Frontal cortex (tissue), 4 donors: ENCODE measurements around the gene SLC25A12. TPM values are rescaled to one million over a fixed set of nuclear protein-coding genes. Genes with fewer than 3 reads are reported as not detected.

ENCODE experiments used
- DNase-seq, 2 donors: peaks; one replicate each; pipeline ENCODE4 v3.0.0; 2012; ENCODE audit warnings: low spot score in 2 of 2
- FAIRE-seq: peaks from 2 replicates; lab custom pipeline; 2012; peaks lifted over from hg19 to GRCh38; lab: Jason Lieb, UNC
- small RNA-seq: library from RNA; depleted of rRNA; stranded (forward); fragments of <200 nt; gene quantifications from one replicate; pipeline ENCODE3, GENCODE V24; 2014
- total RNA-seq: library from RNA; depleted of rRNA; stranded (reverse); fragments of >200 nt; gene quantifications from one replicate; pipeline ENCODE4 v1.2.3, GENCODE V29; 2014
- donor health status: control.
- donor health status: control.
- donor health status: control.

Gene SLC25A12
- total RNA-seq, 1 donor from 2014 or later = 66.0 TPM

DNA sequence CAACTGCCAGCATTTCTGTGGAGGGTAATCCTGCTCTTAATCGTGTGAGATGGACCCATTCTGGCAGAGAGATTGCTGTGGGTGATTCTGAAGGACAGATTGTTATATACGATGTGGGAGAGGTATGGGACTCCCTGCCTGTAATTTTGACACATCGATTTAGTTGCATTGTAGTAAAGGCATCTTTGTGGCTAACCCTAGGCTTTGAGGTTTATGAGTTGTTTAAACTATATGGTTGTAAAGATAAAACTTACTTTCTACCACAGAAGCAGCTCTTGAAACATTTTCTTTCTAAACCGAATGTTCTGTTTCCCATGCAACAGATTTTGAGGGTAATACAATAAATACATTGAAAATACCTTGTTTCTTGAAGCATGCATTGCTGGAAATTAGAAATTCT lies 148.2 kb downstream of the SLC25A12 start:
- DNase-seq (no peak), FAIRE-seq (no peak)

DNA sequence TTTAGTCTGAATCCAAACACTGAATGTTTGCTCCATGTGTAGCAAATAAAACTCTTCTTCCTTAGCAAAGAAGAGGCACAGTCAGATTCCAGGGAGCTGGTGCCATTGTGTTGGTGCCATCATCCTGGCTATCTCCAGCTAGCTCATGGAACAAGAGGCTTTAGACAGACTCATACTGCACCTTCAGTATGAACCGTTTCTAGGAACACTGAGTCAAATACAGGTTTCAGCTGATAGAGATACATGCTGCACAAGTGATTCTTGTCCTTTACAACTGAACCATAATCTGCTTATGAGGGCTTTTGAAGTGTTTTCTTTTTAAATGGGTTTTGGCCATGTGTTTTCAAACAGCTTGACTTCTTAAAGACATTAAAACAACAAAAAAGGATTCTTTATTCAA lies 148.9 kb downstream of the SLC25A12 start:
- DNase-seq (no peak), FAIRE-seq (no peak)

DNA sequence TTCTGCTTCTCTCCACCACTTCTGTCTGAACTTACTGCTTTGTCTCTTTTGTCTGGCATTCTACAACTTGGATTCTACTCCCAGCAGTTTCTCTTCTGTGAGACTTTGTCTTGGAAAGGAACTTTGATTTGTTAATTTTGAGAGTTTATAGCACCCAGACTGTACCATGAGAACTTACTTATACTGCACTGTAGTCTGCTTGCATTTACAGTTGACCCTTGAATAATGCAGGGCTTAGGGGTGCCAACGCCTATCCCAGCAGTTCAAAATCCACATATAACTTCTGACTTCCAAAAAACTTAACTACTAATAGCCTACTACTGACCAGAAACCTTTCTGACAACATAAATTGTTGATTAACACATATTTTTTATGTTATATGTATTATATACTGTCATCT lies 151.3 kb downstream of the SLC25A12 start:
- FAIRE-seq (no peak), DNase-seq (no peak)

DNA sequence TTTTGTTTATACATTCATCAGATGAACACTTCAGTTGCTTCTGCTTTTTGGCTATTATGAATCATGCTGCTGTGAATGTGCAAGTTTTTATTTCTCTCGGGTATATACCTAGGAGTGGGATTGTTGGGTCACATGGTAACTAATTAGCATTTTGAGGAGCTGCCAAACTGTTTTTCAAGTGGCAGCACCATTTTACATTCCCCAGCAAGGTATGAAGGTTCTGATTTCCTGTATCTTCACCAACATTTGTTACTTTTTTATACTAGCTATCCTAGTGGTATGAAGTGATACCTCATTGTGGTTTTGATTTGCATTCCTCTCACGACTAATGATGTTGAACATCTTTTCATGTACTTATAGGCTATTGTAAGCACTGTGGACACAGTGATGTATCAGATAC lies 152.9 kb downstream of the SLC25A12 start:
- DNase-seq = no peak
- no peak for FAIRE-seq

DNA sequence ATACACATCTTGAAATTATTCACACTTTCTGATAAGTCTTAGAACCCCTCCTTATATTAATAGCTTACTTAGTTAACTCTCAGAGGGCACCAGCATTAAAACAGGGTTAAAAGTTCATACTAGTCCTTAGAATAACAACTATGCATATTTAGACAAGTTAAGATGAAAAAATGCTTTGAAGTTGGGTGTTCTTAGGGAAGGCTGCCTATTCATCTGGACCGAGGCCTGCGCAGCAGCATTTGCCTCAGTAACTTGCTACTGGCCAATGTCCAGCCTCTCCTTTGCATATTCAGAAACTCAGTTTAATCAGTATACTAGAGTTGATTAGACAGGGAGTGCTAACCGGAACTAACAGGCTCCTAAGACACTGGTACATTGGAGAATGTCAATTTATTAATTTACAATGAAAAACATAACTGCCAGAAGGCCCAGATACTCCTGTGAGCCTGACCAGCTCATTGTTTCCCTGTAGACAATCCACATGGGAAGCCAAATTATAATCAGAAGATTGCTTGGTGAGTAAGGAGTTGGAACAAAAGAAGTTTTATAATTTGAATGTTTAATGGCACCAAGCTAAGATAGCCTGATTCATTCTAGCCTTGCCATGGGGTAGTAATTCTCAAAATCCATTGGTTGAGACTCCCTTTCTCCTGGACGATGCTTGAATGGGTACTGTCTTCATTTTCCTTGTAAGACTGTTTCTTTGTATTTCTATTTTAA lies 157.9 kb downstream of the SLC25A12 start:
- no peak for DNase-seq

More for the DNA sequence above, 157.9 kb downstream of the SLC25A12 start:
- FAIRE-seq = no peak

Small RNA genes lying within 50 kb of the gene (small RNA-seq; reads per million reads assigned to genes)
- not detected for gene RNU6-182P

Other genes starting within 250 kb of the SLC25A12 start
- 280 TPM for gene DYNC1I2, start 206.8 kb downstream of the SLC25A12 start, total RNA-seq
- gene HAT1, start 28.2 kb upstream of the SLC25A12 start, total RNA-seq = 59.9 TPM
- 6.1 TPM for gene METAP1D, start 105.7 kb upstream of the SLC25A12 start, total RNA-seq
- gene DLX1, start 191.3 kb upstream of the SLC25A12 start, total RNA-seq = 21.6 TPM
- 2.9 TPM for gene DLX2, start 208.7 kb upstream of the SLC25A12 start, total RNA-seq